ENCODE data around the gene RBM4B.
A peak's percentile ranks its signal among the peaks of the same experiment; 100 is the strongest.

Gene RBM4B

DNA sequence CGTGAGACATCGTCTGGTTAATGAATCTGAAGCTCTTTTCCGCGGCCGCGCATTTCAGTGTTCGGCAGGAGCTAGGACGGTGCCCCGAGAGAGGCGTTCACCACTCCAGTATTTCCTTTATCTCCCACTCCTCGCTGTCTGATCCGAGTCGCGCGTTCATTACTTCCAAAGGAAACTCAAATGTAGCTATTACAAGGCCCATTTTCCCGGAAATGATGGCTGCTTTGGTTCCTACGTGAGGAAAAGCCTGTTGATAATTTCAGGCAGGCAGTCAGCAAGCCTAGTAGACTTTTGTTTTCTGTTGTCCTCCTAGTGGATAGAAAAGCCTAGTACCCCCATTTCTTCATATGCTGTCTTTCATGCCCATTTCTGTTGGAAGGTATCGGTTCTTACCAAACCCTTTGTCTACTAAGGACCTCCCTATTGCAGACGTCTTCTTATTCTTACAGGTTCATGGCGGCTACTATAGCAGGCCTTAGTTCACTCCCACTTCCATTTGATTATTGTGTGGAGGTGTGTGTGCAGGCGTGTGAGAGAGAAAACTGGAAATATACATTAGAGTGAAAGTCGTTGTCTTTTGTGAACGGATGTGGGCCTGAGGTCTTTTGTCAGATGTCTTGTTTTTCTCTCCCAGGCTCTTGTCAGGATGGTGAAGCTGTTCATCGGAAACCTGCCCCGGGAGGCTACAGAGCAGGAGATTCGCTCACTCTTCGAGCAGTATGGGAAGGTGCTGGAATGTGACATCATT lies 38.4 kb downstream of the RBM4B start:
- peak; percentile 48 for DNase-seq (ENCODE audit: low read depth)
- peak; percentile 27; the same call in 1 of the 2 replicates for TF ChIP-seq CTCF (conservative IDR thresholded peaks at IDR 0.05; ENCODE audit: low read length)
- peak overlapping the region; percentile 98 for H3K4me3 ChIP-seq (ENCODE audit: low read length)

DNA sequence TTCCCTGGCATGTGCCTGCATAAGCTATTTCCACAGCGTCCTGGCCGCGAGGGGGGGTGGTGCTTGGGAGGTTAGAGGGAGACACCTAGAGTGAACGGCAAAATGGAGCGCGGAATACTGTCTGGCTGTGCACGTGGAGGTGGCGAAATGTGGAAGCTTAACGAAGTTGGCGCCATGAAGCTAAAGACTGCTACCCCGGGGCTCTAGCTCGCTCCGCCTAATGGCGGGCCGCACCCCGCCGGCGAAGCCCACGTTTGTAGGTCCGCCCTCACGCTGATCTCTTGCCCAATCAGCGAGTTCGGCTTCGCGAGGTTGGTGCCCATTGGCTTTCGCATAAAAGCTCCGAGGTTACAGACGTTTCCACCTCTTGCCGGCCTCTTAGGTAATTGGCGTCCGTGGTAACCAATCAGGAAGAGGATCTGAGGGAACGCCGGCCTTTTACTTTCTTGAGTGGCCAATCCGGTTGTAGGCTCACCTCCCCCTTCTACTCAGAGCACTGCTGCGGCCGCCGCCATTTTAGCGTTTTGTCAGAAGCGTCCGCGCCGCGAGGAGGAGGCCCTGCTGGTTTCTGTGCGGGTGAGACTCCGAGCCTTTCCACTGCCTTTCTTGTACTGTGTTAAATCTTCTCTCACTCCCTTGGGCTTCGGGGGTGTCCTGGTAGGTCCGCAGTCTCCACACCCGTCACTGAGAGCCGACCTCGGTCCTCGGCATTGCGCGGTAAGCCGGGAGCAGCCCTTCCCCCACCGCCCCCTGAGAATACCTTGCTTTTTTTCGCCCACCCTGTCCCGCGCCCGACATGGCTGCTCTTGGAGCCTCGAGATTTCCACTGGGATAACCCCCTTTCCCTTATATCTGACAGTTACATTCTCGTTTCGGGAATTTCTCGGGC lies 39.3 kb downstream of the RBM4B start, which contains the start of gene RBM4:
Gene RBM4 (plus strand): TSS at position 527 of the 889 bp plus-strand sequence. CDS start 1,009 bp downstream, outside the sequence.
- TF ChIP-seq CTCF (conservative IDR thresholded peaks at IDR 0.05; ENCODE audit: low read length) = peak; percentile 30
- H3K4me3 ChIP-seq (ENCODE audit: low read length) = peak within 1 kb of the TSS; percentile 98
- peak; percentile 100 for DNase-seq (ENCODE audit: low read depth)

DNA sequence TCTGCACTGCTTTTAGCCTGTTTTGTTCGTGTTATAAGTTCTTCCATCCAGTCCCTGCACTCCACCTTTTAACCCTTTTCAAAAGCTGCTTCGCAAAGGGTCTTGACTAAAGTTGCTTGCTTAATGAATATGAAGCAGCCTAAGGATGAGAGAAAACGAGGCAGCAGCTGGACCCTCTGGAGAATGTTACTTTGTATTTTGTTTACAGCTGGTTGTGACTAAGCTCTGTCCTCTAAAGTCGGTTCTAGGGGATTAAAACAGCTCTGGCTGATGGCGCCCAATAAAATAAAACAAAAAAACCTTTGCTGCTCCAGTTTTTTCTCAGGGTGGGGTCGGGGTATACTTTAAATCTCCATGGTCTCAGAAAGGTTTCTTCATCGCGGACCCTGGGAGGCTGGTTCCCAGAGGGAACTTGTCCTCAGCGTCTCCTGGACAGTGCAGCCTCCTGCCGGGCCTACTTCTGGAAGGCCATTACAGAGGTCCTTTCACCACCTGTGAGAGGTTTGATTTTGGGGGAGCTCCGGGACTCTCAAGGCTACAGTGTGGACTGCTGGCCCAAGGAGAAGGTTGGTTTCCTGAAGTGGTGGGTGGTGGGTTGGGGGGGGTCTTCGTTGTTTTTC lies 40.0 kb downstream of the RBM4B start:
- TF ChIP-seq CTCF (conservative IDR thresholded peaks at IDR 0.05; ENCODE audit: low read length) = no peak
- H3K4me3 ChIP-seq (ENCODE audit: low read length) = peak overlapping the region; percentile 65
- DNase-seq (ENCODE audit: low read depth) = no peak

DNA sequence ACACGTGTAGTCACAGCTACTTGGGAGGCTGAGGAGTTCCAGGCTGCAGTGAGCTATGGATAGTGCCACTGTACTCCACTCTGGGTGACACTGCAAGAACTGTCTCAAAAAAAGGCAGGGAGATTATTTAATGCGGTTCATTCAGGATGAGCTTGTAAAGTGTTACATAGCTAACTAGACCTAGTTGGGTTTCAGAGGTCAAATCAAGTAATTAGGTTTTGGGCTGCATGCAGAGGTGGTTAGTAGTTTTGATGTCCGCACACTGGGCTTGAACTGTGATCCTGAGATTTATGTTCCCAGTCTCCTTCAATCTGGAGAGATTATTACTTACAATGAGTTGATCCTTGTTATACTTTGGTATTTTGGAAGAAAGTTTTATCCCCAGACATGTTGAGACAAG lies 41.3 kb downstream of the RBM4B start:
- no peak for TF ChIP-seq CTCF (conservative IDR thresholded peaks at IDR 0.05; ENCODE audit: low read length)
- DNase-seq (ENCODE audit: low read depth) = no peak
- no peak overlapping the region for H3K4me3 ChIP-seq (ENCODE audit: low read length)

GRCh38 chr11:66632952-66633351 lies 44.7 kb downstream of the RBM4B start:
- DNase-seq (ENCODE audit: low read depth) = no peak
- no peak for TF ChIP-seq CTCF (conservative IDR thresholded peaks at IDR 0.05; ENCODE audit: low read length)

DNA sequence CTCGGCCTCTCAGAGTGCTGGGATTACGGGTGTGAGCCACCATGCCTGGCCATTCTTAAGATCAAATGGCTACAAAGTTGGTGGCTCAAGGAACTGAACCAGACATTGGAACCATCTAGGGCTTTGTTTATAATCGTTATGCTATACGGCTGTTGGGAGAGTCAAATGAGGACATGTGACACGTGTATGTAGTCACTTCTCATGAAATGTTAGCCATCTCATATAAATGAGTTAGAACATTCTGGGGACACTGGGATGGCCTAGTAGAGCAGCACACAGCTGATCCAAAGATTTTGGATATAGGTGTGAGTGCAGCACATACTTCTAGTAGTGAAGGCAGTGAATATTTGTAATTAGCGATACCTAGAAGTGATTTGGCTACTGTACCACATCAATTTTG lies 45.8 kb downstream of the RBM4B start:
- H3K4me3 ChIP-seq (ENCODE audit: low read length) = no peak overlapping the region
- TF ChIP-seq CTCF (conservative IDR thresholded peaks at IDR 0.05; ENCODE audit: low read length) = no peak

More at GRCh38 chr11:66632952-66633351, 44.7 kb downstream of the RBM4B start:
- no peak overlapping the region for H3K4me3 ChIP-seq (ENCODE audit: low read length)

More for the DNA sequence above, 45.8 kb downstream of the RBM4B start:
- DNase-seq (ENCODE audit: low read depth) = no peak

Measured in AG10803 (cell line).